ENCODE measurements around the gene HECTD1.
A peak's percentile ranks its signal among the peaks of the same experiment; 100 is the strongest.
"Not testable (repeated sequence)": the region's sequence is repeated elsewhere in the genome, so short reads cannot be mapped to it uniquely, and the experiment has no call there.

HECTD1 gene

DNA sequence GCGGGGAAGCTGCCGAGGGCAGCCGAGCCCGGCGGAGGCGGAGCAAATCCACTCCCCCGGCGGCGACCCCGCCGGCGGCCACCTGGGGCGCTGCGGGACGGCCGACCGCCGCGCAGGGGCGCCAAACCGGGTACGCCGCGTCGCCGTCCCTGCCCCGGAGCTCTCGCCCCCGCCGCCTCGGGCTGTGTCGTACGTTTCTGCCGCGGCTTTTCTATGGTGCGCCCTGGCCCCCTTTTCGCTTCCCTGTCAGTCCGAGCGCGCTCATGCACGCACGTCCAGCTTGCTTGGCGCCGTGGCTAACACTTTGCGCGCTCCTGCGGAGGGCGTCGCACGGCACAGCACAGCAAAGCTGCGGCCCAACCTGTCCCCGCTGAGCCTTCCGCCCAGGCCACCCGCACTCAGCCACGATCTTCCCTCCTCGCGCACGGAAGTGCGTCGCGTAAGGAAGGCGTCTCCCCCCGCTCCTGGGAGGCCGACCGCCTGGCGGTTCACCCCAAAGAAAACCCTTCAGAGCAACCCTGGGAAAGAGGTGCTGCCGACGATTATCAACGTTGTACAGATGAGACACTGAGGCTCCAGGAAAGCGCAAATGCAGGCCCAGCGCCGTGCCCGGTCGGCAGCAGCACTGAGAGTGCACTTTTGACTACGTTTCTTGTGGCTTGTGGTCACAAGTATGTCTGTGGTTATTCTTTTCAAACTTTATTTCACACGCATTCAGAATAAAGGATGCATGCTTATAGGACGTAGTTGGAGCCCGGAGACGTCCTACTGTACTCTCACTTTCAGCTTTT, at the start of gene HECTD1:
Gene HECTD1 (minus strand): TSS at position 39 of the 791 bp plus-strand sequence. CDS start 1,857 bp downstream, outside the sequence.
- peak; percentile 75 to 83 (median 81) for DNase-seq (ENCODE audit: low read depth in 2 of 3, low spot score in 2 of 3)

GRCh38 chr14:31257244-31257553, 49.6 kb upstream of the HECTD1 start:
- DNase-seq (ENCODE audit: low read depth in 2 of 3, low spot score in 2 of 3) = no peak

DNA sequence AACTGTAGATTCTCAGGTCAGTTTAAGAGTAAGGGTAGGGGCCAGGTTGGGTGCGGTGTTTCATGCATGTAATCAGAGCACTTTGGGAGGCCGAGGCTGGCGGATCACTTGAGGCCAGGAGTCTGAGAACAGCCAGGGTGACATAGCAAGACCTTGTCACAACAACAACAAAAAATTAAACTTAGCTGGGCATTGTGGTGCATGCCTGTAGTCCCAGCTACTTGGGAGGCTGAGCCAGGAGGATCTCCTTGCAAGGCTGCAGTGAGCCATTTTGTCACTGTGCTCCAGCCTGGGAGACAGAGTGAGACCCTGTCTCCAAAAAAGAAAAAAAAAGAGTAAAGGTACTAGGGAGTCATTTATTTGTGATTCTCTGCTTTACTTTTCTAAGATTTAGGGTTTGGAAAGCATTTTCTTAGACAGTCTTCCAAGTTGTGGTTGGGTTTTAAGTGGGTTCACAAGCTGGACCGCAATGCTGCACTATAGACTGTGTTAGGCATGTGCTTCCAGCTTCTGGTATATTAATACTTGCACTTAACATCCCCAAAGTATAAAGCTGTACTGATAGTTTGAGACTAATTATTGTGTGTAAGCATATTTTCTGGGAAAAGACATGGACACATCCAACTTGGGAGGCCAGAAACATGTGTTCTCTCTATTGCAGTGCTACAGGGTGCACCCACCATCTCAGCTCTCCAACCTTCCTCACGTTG, 49.1 kb upstream of the HECTD1 start:
- no peak for DNase-seq (ENCODE audit: low read depth in 2 of 3, low spot score in 2 of 3)

DNA sequence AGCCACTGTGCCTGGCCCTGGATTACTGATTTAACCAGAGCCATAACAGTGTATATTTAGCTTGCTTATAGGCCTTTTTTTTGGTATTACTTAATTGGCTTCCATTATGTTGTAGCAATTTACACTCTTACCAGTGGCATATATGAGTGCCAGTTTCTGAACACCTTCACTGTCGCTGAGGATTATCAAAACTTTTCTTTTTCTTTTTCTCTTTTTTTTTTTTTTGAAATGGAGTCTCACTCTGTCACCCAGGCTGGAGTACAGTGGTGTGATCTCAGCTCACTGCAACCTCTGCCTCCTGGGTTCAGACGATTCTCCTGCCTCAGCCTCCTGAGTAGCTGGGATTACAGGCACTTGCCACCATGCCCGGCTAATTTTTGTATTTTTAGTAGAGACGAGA, 48.3 kb upstream of the HECTD1 start:
- DNase-seq (ENCODE audit: low read depth in 2 of 3, low spot score in 2 of 3) = not testable (repeated sequence)

- DNase-seq (ENCODE audit: low read depth in 2 of 3, low spot score in 2 of 3) = no peak
Observed at GRCh38 chr14:31255286-31255685, 47.7 kb upstream of the HECTD1 start.

- no peak for DNase-seq (ENCODE audit: low read depth in 2 of 3, low spot score in 2 of 3)
Observed at GRCh38 chr14:31253746-31254471, 46.3 kb upstream of the HECTD1 start.

DNA sequence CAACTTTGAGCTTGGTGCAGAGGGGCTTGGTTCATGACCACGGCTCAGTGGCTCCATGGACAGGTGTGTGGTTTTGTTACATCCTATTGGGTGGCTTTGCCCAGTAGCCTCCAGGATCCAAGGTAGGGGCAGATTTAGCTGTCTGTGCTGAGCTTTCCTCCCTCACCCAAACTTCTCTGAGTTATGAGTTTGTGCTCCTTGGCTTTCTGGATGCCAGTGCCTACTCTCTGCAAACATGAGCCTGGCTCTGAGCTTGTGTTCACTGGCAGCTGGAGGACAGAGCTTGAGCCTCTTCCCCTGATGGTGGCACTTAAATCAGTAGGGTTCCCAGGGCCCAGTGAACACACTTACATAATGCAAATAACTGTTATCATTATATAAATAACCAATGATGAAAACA, 45.3 kb upstream of the HECTD1 start:
- DNase-seq (ENCODE audit: low read depth in 2 of 3, low spot score in 2 of 3) = no peak

DNA sequence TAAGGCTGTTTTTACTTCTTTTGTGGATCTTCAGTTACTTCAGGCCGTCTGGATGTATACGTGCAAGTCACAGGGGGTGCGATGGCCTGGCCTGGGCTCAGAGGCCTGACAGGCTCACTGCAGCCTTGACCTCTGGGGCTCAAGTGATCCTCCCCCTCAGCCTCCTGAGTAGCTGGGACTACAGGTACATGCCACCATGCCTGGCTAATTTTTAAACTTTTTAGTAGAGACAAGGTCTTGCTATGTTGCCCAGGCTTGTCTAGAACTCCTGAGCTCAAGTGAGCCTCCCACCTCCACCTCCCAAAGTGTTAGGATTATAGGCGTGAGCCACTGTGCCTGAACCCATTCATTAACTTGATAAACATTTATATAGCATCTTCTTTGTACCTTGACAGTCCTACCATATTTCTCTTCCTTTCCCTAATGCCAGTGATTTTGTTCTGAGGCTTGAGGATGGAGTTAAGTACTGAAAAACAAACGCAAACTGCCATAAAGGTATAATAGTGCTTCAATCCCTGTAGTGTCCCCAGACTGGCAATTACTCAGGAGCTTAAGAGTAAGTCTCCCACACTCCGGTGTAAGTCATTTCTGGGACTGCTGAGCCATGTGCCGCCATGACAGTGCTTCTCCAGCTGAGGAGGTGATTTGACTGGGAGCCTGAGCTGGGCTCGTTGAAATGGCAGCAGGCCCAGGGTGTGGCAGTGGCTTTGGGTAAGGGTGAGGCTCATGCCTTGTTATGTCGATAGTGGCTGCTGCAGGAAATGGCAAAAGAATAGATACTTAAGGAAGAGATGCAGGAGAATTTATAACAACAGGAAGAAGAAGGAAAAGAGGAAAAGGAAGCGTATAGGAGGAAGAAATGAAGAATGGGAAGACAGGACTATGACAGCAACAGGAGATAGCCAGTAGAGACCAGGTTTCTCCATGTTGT, 43.7 kb upstream of the HECTD1 start:
- DNase-seq (ENCODE audit: low read depth in 2 of 3, low spot score in 2 of 3) = no peak

DNA sequence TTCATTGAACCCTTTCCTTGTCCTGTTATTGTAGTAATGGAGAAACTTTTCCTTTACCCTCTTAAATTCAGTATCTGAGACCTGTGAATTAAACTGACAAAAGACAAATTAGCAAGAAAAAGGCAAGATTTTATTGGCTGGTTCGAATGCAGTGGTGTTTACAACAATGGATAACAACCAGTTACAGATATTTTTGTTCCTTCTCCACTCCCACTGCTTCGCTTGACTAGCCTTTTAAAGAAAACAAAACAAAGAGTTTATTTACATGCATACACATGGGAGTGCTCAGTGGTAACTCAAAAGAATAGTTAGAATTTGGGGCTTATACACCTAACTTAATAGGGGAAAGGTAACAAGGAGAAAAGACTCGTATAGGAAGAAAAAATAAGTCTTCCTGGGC, 37.0 kb upstream of the HECTD1 start:
- DNase-seq (ENCODE audit: low read depth in 2 of 3, low spot score in 2 of 3) = no peak

DNA sequence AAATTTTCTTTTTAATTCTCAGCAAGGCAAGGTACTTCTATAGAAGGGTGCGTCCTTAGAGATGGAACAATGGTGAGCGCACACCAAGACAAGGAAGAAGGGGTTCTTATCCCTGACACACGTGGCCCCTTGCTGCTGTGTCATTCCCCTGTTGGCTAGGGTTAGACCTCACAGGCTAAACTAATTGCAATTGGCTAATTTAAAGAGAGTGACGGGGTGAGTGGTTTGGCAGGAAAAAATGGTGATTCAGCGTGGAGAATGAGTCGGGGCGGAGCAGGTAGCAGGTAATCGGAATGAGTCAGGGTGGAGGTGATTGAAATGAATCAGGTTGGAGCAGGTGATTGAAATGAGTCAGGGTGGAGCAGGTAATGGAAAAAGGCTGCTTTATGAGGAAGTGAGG, 36.3 kb upstream of the HECTD1 start:
- peak in 1 of 3 experiments; percentile 3 for DNase-seq (ENCODE audit: low read depth in 2 of 3, low spot score in 2 of 3)

DNA sequence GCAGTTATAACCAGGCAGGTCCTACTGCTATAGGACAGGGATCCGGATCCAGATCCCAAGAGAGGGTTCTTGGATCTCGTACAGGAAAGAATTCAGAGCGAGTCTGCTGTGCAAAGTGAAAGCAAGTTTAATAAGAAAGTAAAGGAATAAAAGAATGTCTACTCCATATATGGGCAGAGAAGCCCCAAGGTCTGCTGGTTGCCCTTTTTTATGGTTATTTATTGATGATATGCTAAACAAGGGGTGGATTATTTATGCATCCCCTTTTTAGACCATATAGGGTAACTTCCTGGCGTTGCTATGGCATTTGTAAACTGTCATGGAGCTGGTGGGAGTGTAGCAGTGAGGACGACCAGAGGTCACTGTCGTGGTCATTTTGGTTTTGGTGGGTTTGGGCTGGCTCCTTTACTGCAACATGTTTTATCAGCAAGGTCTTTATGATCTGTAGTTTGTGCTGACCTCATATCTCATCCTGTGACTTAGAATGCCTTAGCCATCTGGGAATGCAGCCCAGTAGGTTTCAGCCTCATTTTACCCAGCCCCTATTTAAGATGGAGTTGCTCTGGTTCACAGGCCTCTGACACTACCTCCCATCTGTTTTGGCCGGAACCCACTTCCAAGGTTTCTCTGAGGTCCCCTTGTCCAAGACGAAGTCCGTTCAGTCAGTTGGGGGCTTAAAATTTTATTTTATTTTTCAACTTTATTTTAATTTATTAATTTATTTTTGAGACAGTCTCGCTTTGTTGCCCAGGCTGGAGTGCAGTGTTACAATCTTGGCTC, 34.8 kb upstream of the HECTD1 start:
- not testable (repeated sequence) for DNase-seq (ENCODE audit: low read depth in 2 of 3, low spot score in 2 of 3)

DNA sequence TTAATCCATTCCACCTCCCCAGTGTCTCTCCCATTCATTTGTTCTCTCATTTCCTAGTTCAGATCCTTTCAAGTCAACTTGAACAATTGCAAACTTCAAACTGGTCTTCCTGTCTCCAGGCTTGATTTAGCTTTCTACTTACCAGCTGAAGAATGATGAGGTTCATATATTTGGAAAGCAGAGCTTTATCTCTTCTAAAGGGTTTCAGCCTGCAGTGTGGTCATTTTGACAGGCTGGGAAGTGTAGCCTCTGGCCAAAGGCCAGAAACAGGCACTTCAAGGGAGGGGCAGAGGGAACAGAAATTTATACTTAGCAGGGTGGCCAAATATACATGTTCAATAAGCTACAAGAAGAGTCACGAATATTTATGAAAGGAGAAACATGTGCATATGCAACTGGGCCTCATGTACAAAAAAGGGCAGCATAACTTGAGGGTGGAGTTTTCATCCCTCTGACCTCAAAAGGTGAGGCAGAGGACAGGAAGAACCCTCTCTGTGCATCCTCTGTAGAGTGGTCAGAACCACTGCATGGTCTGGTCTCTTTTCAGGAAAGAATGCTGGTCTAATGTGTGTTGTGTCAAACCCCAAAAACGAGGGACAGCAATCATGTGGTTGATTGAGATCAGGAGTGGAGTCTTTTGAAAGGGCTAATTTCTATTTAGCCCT, 34.0 kb upstream of the HECTD1 start:
- DNase-seq (ENCODE audit: low read depth in 2 of 3, low spot score in 2 of 3) = no peak

- DNase-seq (ENCODE audit: low read depth in 2 of 3, low spot score in 2 of 3) = no peak
Observed at GRCh38 chr14:31239741-31240140, 32.1 kb upstream of the HECTD1 start.

DNA sequence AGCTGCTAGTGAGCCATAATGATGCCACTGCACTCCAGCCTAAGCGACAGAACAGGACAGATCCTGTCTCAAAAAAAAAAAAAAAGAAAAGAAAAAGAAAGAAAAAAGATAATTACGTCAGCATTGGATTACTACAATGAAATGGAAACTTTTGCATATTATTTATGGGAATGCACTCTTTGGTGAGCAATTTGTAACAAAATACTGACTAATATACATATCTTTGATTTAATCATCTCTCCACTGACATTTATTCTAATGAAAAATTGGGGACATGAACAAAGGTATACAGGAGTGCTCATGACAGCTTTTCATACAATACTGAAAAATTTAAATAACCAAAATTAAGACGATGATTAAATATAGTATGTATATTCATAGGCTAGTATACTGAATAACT, 27.9 kb upstream of the HECTD1 start:
- DNase-seq (ENCODE audit: low read depth in 2 of 3, low spot score in 2 of 3) = no peak

- DNase-seq (ENCODE audit: low read depth in 2 of 3, low spot score in 2 of 3) = no peak
Observed at GRCh38 chr14:31232081-31232480, 24.5 kb upstream of the HECTD1 start.

- DNase-seq (ENCODE audit: low read depth in 2 of 3, low spot score in 2 of 3) = not testable (repeated sequence)
Observed at GRCh38 chr14:31231272-31231671, 23.7 kb upstream of the HECTD1 start.

- DNase-seq (ENCODE audit: low read depth in 2 of 3, low spot score in 2 of 3) = no peak
Observed at GRCh38 chr14:31230573-31230958, 23.0 kb upstream of the HECTD1 start.

- no peak for DNase-seq (ENCODE audit: low read depth in 2 of 3, low spot score in 2 of 3)
Observed at GRCh38 chr14:31229638-31230572, 22.3 kb upstream of the HECTD1 start.

DNA sequence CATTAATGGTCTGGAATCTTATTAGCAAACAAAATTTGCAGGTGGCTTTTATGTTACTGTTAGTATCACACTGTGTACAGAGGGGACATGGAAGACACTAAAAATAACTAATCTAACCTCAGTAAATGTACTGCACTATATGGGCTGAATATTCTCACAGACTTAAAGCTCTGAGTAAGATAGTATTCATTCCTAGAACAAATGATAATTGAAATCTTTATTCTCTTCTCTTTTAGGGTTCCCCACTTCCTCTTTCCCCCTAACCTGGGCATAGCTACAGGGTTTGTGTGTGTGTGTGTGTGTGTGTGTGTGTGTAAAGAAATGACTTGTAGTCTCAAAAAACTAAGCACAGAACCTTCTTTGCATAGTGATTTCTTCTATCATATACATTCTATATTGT, 21.4 kb upstream of the HECTD1 start:
- no peak for DNase-seq (ENCODE audit: low read depth in 2 of 3, low spot score in 2 of 3)
